Duodenal mucosa (tissue), 2 donors: ENCODE results near the gene GIPR.
A peak's percentile ranks its signal among the peaks of the same experiment; 100 is the strongest.

Experiments
- H3K27ac ChIP-seq: one replicate; pipeline ENCODE4 v1.7.0; 2013; ENCODE audit warnings: low read depth, low read length
- H3K27me3 ChIP-seq, 2 donors: one replicate each; pipeline ENCODE4 v1.7.0; 2013; ENCODE audit warnings: low read length in 2 of 2, control low read depth in 1 of 2; ENCODE audit not compliant: insufficient read depth in 2 of 2, control insufficient read depth in 1 of 2
- H3K36me3 ChIP-seq, 2 donors: one replicate each; pipeline ENCODE4 v1.7.0; 2013; ENCODE audit warnings: low read length in 2 of 2, control low read depth in 1 of 2; ENCODE audit not compliant: insufficient read depth in 2 of 2, control insufficient read depth in 1 of 2
- H3K4me1 ChIP-seq, 2 donors: one replicate each; pipeline ENCODE4 v1.7.0; 2013; ENCODE audit warnings: low read length in 2 of 2, control low read depth in 1 of 2; ENCODE audit not compliant: insufficient read depth in 2 of 2, control insufficient read depth in 1 of 2
- H3K4me3 ChIP-seq, 2 donors: one replicate each; pipeline ENCODE4 v1.7.0; 2013; ENCODE audit warnings: low read length in 2 of 2, low read depth in 1 of 2
- H3K9ac ChIP-seq, 2 donors: one replicate each; pipeline ENCODE4 v1.7.0; 2013; ENCODE audit warnings: low read length in 2 of 2, low read depth in 1 of 2
- H3K9me3 ChIP-seq, 2 donors: one replicate each; pipeline ENCODE4 v1.7.0; 2013; ENCODE audit warnings: low read length in 2 of 2, control low read depth in 1 of 2; ENCODE audit not compliant: control insufficient read depth in 1 of 2

Gene GIPR

GRCh38 chr19:45691516-45692186 is 23.6 kb downstream of the GIPR start, which contains the start of gene SNRPD2:
TSS of gene SNRPD2 (minus strand) at chr19:45691953. CDS start at chr19:45691888, 65 bp downstream.
- Histone ChIP-seq H3K27me3 (no peaks in the 10 kb centered on the region), H3K4me1 (peaks cover 5 to 16% of the 10 kb centered on the region in 2 donors), H3K4me3 (peak within 1 kb of the TSS; percentile 94 to 95), H3K9me3 (no peaks in the 10 kb centered on the region), H3K9ac (peak within 1 kb of the TSS; percentile 92 to 94), H3K27ac (peak within 1 kb of the TSS; percentile 87), H3K36me3 (peaks cover 11 to 27% of the 10 kb centered on the region in 2 donors)

- Histone ChIP-seq H3K9ac (peak within 1 kb of the TSS; percentile 92 to 94), H3K9me3 (no peaks in the 10 kb centered on the region), H3K4me1 (peaks cover 5 to 16% of the 10 kb centered on the region in 2 donors), H3K27me3 (no peaks in the 10 kb centered on the region), H3K36me3 (peaks cover 10 to 24% of the 10 kb centered on the region in 2 donors), H3K27ac (peak within 1 kb of the TSS; percentile 87), H3K4me3 (peak within 1 kb of the TSS; percentile 94 to 95)
Observed at GRCh38 chr19:45692187-45693105, 24.4 kb downstream of the GIPR start, which contains the start of gene QPCTL. TSS of gene QPCTL (plus strand) at chr19:45692666. CDS start at chr19:45692704, 38 bp downstream.

- Histone ChIP-seq H3K9me3 (no peaks in the 10 kb centered on the region), H3K9ac (peak overlapping the region; percentile 92 to 94), H3K27me3 (no peaks in the 10 kb centered on the region), H3K36me3 (peaks cover 2 to 16% of the 10 kb centered on the region in 2 donors), H3K4me1 (peaks cover 5 to 16% of the 10 kb centered on the region in 2 donors), H3K4me3 (peak overlapping the region; percentile 94 to 95), H3K27ac (peak overlapping the region; percentile 87)
Observed at GRCh38 chr19:45693106-45693788, 25.2 kb downstream of the GIPR start.

GRCh38 chr19:45701676-45702075 is 33.7 kb downstream of the GIPR start:
- Histone ChIP-seq H3K4me1 (no peaks in the 10 kb centered on the region), H3K27me3 (no peaks in the 10 kb centered on the region), H3K27ac (no peak overlapping the region), H3K4me3 (no peak overlapping the region), H3K9me3 (no peaks in the 10 kb centered on the region), H3K9ac (no peak overlapping the region), H3K36me3 (peaks cover 0 to 25% of the 10 kb centered on the region in 2 donors)

- H3K27ac ChIP-seq: no peak overlapping the region
- no peaks in the 10 kb centered on the region for H3K9me3 ChIP-seq
- no peak overlapping the region for H3K4me3 ChIP-seq
- peaks cover 0 to 24% of the 10 kb centered on the region in 2 donors for H3K36me3 ChIP-seq
- H3K4me1 ChIP-seq: no peaks in the 10 kb centered on the region
- H3K9ac ChIP-seq: no peak overlapping the region
- no peaks in the 10 kb centered on the region for H3K27me3 ChIP-seq
Observed at GRCh38 chr19:45705115-45705514, 37.1 kb downstream of the GIPR start.

GRCh38 chr19:45705710-45706415 is 37.8 kb downstream of the GIPR start:
- Histone ChIP-seq H3K36me3 (peaks cover 0 to 24% of the 10 kb centered on the region in 2 donors), H3K9me3 (no peaks in the 10 kb centered on the region)

GRCh38 chr19:45710356-45711130 is 42.5 kb downstream of the GIPR start:
- Histone ChIP-seq H3K4me1 (no peaks in the 10 kb centered on the region), H3K9ac (no peak overlapping the region), H3K4me3 (no peak overlapping the region), H3K27me3 (no peaks in the 10 kb centered on the region), H3K36me3 (peaks cover 0 to 4% of the 10 kb centered on the region in 2 donors), H3K9me3 (no peaks in the 10 kb centered on the region), H3K27ac (no peak overlapping the region)

More at GRCh38 chr19:45705710-45706415, 37.8 kb downstream of the GIPR start:
- Histone ChIP-seq H3K27me3 (no peaks in the 10 kb centered on the region), H3K4me1 (no peaks in the 10 kb centered on the region), H3K27ac (no peak overlapping the region), H3K4me3 (no peak overlapping the region), H3K9ac (no peak overlapping the region)

- Histone ChIP-seq H3K36me3 (peaks cover 0 to 4% of the 10 kb centered on the region in 2 donors), H3K27me3 (no peaks in the 10 kb centered on the region), H3K9ac (no peak overlapping the region), H3K27ac (no peak overlapping the region), H3K4me3 (no peak overlapping the region), H3K4me1 (peaks cover 8 to 11% of the 10 kb centered on the region in 2 donors), H3K9me3 (no peaks in the 10 kb centered on the region)
Observed at GRCh38 chr19:45711851-45712698, 44.1 kb downstream of the GIPR start.
